ENCODE measurements around the gene SELENOK. TPM values are rescaled to one million over a fixed set of nuclear protein-coding genes. Genes with fewer than 3 reads are reported as not detected.

Gene SELENOK
- total and polyA plus RNA-seq, 3 donors from 2014 or later, result 49.9 to 95.9 (median 61.2) TPM

- no peaks in the 10 kb centered on the region for H3K27me3 ChIP-seq
- intact Hi-C loops (cut with DNase I; ENCODE audit: low total_unique reads), result no loop called here
These were observed 29.4 kb downstream of the SELENOK start for GRCh38 chr3:53862241-53862640.

GRCh38 chr3:53860196-53860595, 31.5 kb downstream of the SELENOK start:
- Histone ChIP-seq H3K4me1 (no peaks in the 10 kb centered on the region), H3K36me3 (ENCODE audit: low read depth, missing control alignments) (no peaks in the 10 kb centered on the region), H3K9me3 (no peaks in the 10 kb centered on the region), H3K27ac (peak overlapping the region in 1 of 2 donors; percentile 60), H3K4me3 (no peak overlapping the region), H3K27me3 (no peaks in the 10 kb centered on the region)
- 82 to 85% methylated on average over 4 of the region's 4 CpGs for WGBS, 2 donors
- intact Hi-C loops (cut with DNase I; ENCODE audit: low total_unique reads), result no loop called here
- DNase-seq, result no peak
- TF ChIP-seq POLR2A (IDR thresholded peaks at IDR 0.05), result no peak

More at GRCh38 chr3:53862241-53862640, 29.4 kb downstream of the SELENOK start:
- WGBS, 2 donors, result 95 to 99% methylated on average over 3 of the region's 3 CpGs
- Histone ChIP-seq H3K36me3 (ENCODE audit: low read depth, missing control alignments) (no peaks in the 10 kb centered on the region), H3K9me3 (no peaks in the 10 kb centered on the region), H3K4me3 (no peak overlapping the region), H3K4me1 (no peaks in the 10 kb centered on the region), H3K27ac (no peak overlapping the region)
- no peak for DNase-seq
- TF ChIP-seq POLR2A (IDR thresholded peaks at IDR 0.05) (no peak), CTCF (IDR thresholded peaks at IDR 0.05) (no peak)

GRCh38 chr3:53859178-53859577, 32.5 kb downstream of the SELENOK start:
- H3K27ac ChIP-seq, result peak overlapping the region in 1 of 2 donors; percentile 60
- H3K4me1 ChIP-seq, result no peaks in the 10 kb centered on the region
- no peaks in the 10 kb centered on the region for H3K36me3 ChIP-seq (ENCODE audit: low read depth, missing control alignments)
- no peak for TF ChIP-seq CTCF (IDR thresholded peaks at IDR 0.05)
- TF ChIP-seq POLR2A (IDR thresholded peaks at IDR 0.05), result no peak
- WGBS, 2 donors, result 73 to 84% methylated on average over 5 to 6 of the region's 6 CpGs
- intact Hi-C loops (cut with DNase I; ENCODE audit: low total_unique reads), result no loop called here
- no peak overlapping the region for H3K4me3 ChIP-seq
- H3K9me3 ChIP-seq, result no peaks in the 10 kb centered on the region
- H3K27me3 ChIP-seq, result no peaks in the 10 kb centered on the region
- no peak for DNase-seq

GRCh38 chr3:53858096-53858741, 33.4 kb downstream of the SELENOK start:
- H3K27me3 ChIP-seq, result no peaks in the 10 kb centered on the region
- no peak overlapping the region for H3K4me3 ChIP-seq
- H3K9me3 ChIP-seq, result no peaks in the 10 kb centered on the region
- TF ChIP-seq CTCF (IDR thresholded peaks at IDR 0.05) (no peak), POLR2A (IDR thresholded peaks at IDR 0.05) (no peak)
- no peak for DNase-seq
- peak overlapping the region; percentile 35 to 60 for H3K27ac ChIP-seq
- no peaks in the 10 kb centered on the region for H3K4me1 ChIP-seq
- no peaks in the 10 kb centered on the region for H3K36me3 ChIP-seq (ENCODE audit: low read depth, missing control alignments)
- WGBS, 2 donors, result 80 to 89% methylated on average over 7 of the region's 7 CpGs
- intact Hi-C loops (cut with DNase I; ENCODE audit: low total_unique reads), result no loop called here

- Histone ChIP-seq H3K36me3 (ENCODE audit: low read depth, missing control alignments) (no peaks in the 10 kb centered on the region), H3K27me3 (no peaks in the 10 kb centered on the region), H3K27ac (peak overlapping the region in 1 of 2 donors; percentile 53), H3K4me3 (no peak overlapping the region), H3K4me1 (no peaks in the 10 kb centered on the region), H3K9me3 (no peaks in the 10 kb centered on the region)
- DNase-seq, result no peak
- no peak for TF ChIP-seq CTCF (IDR thresholded peaks at IDR 0.05)
- no peak for TF ChIP-seq POLR2A (IDR thresholded peaks at IDR 0.05)
- 75 to 78% methylated on average over 7 of the region's 7 CpGs for WGBS, 2 donors
- intact Hi-C loops (cut with DNase I; ENCODE audit: low total_unique reads), result no loop called here
These were observed 34.7 kb downstream of the SELENOK start for GRCh38 chr3:53856964-53857363.
